ENCODE results near the gene MAPKAPK5.

DNA sequence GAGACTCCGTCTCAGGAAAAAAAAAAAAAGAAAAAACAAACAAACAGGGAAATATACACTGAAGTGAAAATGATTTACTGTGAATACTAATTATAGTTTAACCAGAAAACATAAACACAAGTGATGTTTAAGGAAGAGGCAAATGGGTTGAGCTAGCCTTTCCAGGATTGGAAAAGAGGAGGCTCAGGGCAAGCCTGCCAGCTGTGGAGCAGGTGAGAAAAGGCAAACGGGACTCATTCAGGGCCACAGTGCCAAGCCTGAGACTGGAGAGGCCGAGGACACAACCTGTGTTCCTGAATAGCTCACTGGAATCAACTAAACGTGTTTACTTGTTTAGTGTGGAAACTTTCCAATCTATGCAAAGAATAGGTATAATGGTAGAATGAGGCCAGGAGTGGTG, 35.7 kb upstream of the MAPKAPK5 start:
- TF ChIP-seq, protein P1, sequence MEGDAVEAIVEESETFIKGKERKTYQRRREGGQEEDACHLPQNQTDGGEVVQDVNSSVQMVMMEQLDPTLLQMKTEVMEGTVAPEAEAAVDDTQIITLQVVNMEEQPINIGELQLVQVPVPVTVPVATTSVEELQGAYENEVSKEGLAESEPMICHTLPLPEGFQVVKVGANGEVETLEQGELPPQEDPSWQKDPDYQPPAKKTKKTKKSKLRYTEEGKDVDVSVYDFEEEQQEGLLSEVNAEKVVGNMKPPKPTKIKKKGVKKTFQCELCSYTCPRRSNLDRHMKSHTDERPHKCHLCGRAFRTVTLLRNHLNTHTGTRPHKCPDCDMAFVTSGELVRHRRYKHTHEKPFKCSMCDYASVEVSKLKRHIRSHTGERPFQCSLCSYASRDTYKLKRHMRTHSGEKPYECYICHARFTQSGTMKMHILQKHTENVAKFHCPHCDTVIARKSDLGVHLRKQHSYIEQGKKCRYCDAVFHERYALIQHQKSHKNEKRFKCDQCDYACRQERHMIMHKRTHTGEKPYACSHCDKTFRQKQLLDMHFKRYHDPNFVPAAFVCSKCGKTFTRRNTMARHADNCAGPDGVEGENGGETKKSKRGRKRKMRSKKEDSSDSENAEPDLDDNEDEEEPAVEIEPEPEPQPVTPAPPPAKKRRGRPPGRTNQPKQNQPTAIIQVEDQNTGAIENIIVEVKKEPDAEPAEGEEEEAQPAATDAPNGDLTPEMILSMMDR (IDR thresholded peaks at IDR 0.05) = no peak
- TF ChIP-seq POLR2A (IDR thresholded peaks at IDR 0.05) = no peak

Data from Peyer's patch (tissue), 4 donors.